ENCODE results near the gene RXRA.
A peak's percentile ranks its signal among the peaks of the same experiment; 100 is the strongest.

RXRA gene

DNA sequence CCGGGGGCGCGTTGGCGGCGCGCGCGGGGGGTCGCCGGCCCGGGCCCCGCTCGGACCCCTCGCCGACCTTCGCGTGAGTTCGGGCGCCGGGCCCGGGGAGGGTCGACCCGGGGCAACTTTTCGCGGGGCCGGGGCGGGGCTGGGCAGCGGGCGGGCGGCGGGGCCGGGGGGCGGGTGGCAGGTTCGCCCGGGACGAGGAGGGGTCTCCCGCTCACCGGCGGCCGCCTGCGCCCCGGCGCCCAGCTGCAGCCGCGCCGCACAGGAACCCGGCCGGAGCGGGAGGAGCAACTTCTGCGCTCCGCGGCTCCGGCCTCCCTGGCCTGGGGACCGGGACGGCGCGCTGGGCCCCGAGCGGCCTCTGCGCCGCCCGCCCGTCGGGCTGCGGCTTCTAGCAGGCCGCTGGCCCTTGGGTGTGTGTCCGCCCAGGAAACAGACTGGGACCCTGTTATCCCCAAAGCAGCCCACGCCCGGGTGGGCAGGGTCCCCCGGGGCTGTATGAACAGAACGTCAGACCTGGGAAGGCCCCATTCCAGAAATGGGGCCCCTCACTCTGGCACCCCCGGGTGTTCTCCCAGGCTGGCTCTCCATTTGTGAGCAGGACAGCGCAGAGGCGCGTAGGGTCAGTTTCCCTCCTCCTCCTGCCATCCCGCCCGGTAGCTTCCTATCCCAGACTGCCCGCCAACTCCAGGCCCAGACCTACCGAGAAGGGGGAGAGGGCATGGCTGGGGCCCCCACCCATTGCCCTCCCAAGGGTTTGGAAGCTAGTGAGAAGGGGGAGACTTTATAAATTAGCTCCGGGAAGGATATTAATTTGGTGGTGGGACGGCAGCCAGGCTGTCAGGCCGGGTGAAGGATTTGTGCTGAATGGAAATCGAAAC is 708 bp downstream of the RXRA start:
- peaks cover 51 to 65% of the 10 kb centered on the region in 2 experiments for H3K4me1 ChIP-seq (ENCODE audit: control insufficient read depth in 1 of 2, insufficient read depth in 1 of 2, low read depth in 1 of 2, low read length in 1 of 2)
- peaks cover 31% of the 10 kb centered on the region for H3K27me3 ChIP-seq
- H3K4me3 ChIP-seq (ENCODE audit: low read depth in 1 of 2, low read length in 1 of 2) = peak overlapping the region; percentile 84 to 92
- peak overlapping the region; percentile 88 for H3K27ac ChIP-seq
- TF ChIP-seq, protein P1, sequence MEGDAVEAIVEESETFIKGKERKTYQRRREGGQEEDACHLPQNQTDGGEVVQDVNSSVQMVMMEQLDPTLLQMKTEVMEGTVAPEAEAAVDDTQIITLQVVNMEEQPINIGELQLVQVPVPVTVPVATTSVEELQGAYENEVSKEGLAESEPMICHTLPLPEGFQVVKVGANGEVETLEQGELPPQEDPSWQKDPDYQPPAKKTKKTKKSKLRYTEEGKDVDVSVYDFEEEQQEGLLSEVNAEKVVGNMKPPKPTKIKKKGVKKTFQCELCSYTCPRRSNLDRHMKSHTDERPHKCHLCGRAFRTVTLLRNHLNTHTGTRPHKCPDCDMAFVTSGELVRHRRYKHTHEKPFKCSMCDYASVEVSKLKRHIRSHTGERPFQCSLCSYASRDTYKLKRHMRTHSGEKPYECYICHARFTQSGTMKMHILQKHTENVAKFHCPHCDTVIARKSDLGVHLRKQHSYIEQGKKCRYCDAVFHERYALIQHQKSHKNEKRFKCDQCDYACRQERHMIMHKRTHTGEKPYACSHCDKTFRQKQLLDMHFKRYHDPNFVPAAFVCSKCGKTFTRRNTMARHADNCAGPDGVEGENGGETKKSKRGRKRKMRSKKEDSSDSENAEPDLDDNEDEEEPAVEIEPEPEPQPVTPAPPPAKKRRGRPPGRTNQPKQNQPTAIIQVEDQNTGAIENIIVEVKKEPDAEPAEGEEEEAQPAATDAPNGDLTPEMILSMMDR (IDR thresholded peaks at IDR 0.05) = no peak
- no peaks in the 10 kb centered on the region for H3K36me3 ChIP-seq
- no peaks in the 10 kb centered on the region for H3K9me3 ChIP-seq

DNA sequence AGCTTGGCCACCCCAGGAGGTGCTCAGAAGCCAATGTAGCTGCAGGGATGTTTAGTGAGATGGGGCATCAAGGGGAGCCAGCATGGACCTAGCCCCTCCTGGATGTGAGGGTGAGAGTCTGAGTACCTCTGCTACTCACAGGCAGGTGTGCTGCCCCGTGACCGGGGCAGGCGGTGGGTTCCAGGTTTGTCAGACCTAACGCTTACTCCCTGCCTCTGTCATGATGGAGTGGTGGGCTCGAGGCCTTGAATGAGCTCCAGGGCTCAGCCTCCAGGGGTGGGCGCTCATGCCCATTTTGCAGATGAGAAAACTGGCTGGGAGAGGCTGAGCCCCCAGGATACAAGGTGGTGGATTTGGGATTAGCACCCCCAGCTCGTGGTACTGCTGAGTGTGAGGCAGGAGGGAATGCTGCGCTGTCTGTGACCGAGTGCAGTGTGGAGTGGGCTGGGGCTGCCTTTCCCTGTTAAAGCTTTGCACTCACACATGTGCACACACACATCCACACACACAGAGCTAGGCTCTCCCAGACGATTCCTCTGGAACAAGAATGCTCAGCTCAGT is 1.5 kb downstream of the RXRA start:
- peaks cover 51 to 73% of the 10 kb centered on the region in 2 experiments for H3K4me1 ChIP-seq (ENCODE audit: control insufficient read depth in 1 of 2, insufficient read depth in 1 of 2, low read depth in 1 of 2, low read length in 1 of 2)
- H3K27ac ChIP-seq = peak overlapping the region; percentile 88
- peak overlapping the region; percentile 84 to 92 for H3K4me3 ChIP-seq (ENCODE audit: low read depth in 1 of 2, low read length in 1 of 2)
- H3K9me3 ChIP-seq = no peaks in the 10 kb centered on the region
- TF ChIP-seq, protein P1 (IDR thresholded peaks at IDR 0.05) = no peak
- no peaks in the 10 kb centered on the region for H3K36me3 ChIP-seq
- peaks cover 23% of the 10 kb centered on the region for H3K27me3 ChIP-seq

DNA sequence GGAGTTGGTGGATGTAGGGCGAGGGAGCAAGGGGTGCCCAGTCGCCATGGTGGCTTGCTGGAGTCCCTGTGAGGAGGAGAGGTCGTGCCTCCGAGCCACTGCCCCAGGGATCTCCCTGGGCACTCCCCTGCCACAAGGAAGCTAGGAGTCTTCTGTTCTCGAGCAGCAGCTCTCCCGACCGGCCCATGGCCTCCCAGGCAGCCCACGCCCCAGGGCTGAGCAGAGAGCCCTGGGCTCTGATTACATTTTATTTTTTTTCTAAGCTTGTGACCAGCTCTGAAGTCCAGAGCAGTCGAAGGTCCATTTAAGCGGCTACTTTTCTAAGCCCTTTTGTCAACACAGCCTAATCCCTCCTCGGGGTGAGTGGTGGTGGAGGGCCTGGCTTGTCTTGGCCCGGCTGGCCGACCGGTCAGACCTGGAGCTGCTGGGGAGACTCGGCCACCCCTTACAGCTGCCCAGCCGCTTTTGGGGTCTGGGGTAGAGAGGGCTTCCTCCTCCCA is 2.1 kb downstream of the RXRA start:
- H3K9me3 ChIP-seq = no peaks in the 10 kb centered on the region
- H3K36me3 ChIP-seq = no peaks in the 10 kb centered on the region
- no peak overlapping the region for H3K27ac ChIP-seq
- H3K27me3 ChIP-seq = peaks cover 16% of the 10 kb centered on the region
- peaks cover 51 to 76% of the 10 kb centered on the region in 2 experiments for H3K4me1 ChIP-seq (ENCODE audit: control insufficient read depth in 1 of 2, insufficient read depth in 1 of 2, low read depth in 1 of 2, low read length in 1 of 2)
- peak overlapping the region; percentile 84 to 92 for H3K4me3 ChIP-seq (ENCODE audit: low read depth in 1 of 2, low read length in 1 of 2)
- TF ChIP-seq, protein P1 (IDR thresholded peaks at IDR 0.05) = no peak

DNA sequence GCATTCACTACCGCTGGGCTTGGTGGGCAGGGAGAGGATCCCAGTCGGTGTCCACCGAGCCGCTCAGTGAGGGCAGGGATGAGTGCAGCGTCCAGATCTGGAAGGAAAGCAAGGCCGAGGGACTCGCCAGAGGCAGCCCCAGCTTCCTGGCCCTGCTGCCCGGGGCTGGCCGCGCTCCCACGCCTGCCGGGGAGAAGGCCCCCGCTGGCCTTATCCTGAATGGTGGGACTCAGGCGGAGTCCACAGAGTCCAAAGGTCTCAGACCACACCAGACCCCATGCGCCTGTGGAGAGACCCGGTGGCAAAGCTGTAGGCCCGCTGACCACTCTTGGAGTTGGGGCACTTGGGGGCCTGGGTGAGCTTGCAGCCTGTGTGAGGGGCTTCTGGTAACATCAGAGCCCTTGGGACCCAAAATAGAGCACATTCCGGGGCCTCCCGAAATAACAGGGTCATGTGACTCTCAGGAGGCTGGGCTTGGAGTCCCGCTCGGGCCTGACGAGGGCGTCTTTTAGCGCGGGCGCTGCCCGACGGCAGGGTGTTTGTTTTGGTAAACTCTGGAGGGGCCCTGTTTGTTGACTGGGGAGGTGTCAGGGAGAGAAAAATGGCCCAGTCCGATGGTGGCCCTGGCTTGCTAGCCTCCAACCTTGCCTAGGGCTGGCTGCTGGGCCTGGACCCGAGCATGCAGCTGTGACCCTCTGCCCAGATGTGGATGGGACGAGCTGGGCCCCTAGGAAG is 2.8 kb downstream of the RXRA start:
- Histone ChIP-seq H3K4me1 (ENCODE audit: control insufficient read depth in 1 of 2, insufficient read depth in 1 of 2, low read depth in 1 of 2, low read length in 1 of 2) (peaks cover 53 to 82% of the 10 kb centered on the region in 2 experiments), H3K4me3 (ENCODE audit: low read depth in 1 of 2, low read length in 1 of 2) (peak overlapping the region; percentile 1 to 92), H3K36me3 (no peaks in the 10 kb centered on the region), H3K27me3 (peaks cover 10% of the 10 kb centered on the region), H3K9me3 (no peaks in the 10 kb centered on the region), H3K27ac (peak overlapping the region; percentile 25)
- TF ChIP-seq, protein P1 (IDR thresholded peaks at IDR 0.05) = no peak

DNA sequence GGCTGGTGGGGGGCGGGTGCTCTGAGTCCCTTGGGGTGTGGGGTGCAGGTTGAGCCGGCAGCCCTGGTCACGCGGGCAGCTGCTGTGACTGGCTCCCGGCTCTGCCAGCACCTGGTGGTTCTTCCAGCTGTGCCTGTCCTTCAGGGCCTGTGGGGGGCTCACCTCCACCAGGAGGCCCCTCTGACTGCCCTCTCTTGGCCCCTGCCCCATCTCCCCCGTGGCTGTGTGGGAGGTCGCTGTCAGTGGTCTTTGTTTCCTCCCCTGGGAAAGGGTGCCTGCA is 3.3 kb downstream of the RXRA start:
- TF ChIP-seq, protein P1 (IDR thresholded peaks at IDR 0.05) = no peak
- Histone ChIP-seq H3K4me3 (ENCODE audit: low read depth in 1 of 2, low read length in 1 of 2) (peak overlapping the region; percentile 1 to 2), H3K4me1 (ENCODE audit: control insufficient read depth in 1 of 2, insufficient read depth in 1 of 2, low read depth in 1 of 2, low read length in 1 of 2) (peaks cover 53 to 83% of the 10 kb centered on the region in 2 experiments), H3K27ac (peak overlapping the region; percentile 25), H3K27me3 (peaks cover 5% of the 10 kb centered on the region), H3K9me3 (no peaks in the 10 kb centered on the region), H3K36me3 (no peaks in the 10 kb centered on the region)
